HEK293T (cell line): ENCODE data around the gene CFTR.

Experiments used
- ARNT ChIP-seq: fragments of 450-650 bp; IDR thresholded peaks from 2 replicates; pipeline ENCODE4 v1.6.1; 2017; ENCODE audit warnings: mild to moderate bottlenecking
- BHLHE40 ChIP-seq: fragments of 450-650 bp; IDR thresholded peaks from 2 replicates; pipeline ENCODE4 v1.6.1; 2016; ENCODE audit warnings: mild to moderate bottlenecking, moderate library complexity, borderline replicate concordance
- CTBP1 ChIP-seq: fragments of 450-650 bp; IDR thresholded peaks from 2 replicates; pipeline ENCODE4 v1.6.1; 2016; ENCODE audit warnings: borderline replicate concordance
- FOXA1 ChIP-seq: fragments of 450-650 bp; IDR thresholded peaks from 2 replicates; pipeline ENCODE4 v1.6.1; 2016; ENCODE audit warnings: mild to moderate bottlenecking
- FOXK2 ChIP-seq: fragments of 450-650 bp; IDR thresholded peaks from 2 replicates; pipeline ENCODE4 v1.6.1; 2016; ENCODE audit warnings: mild to moderate bottlenecking
- FOXM1 ChIP-seq: fragments of 450-650 bp; IDR thresholded peaks from 2 replicates; pipeline ENCODE4 v1.6.1; 2017; ENCODE audit warnings: mild to moderate bottlenecking, borderline replicate concordance
- HDGF ChIP-seq: fragments of 450-650 bp; IDR thresholded peaks from 2 replicates; pipeline ENCODE4 v1.6.1; 2017; ENCODE audit warnings: antibody characterized with exemption, borderline replicate concordance
- L3MBTL2 ChIP-seq: fragments of 450-650 bp; conservative IDR thresholded peaks from 2 replicates; pipeline ENCODE4 v1.6.1; 2016; ENCODE audit warnings: mild to moderate bottlenecking
- LEF1 ChIP-seq: fragments of 450-650 bp; IDR thresholded peaks from 2 replicates; pipeline ENCODE4 v1.6.1; 2017; ENCODE audit warnings: mild to moderate bottlenecking, borderline replicate concordance
- NFRKB ChIP-seq: fragments of 450-650 bp; IDR thresholded peaks from 2 replicates; pipeline ENCODE4 v1.6.1; 2016; ENCODE audit warnings: mild to moderate bottlenecking, moderate library complexity
- PKNOX1 ChIP-seq: fragments of 450-650 bp; IDR thresholded peaks from 2 replicates; pipeline ENCODE4 v1.6.1; 2016
- SP1 ChIP-seq: fragments of 450-650 bp; IDR thresholded peaks from 2 replicates; pipeline ENCODE4 v1.6.1; 2017
- SUZ12 ChIP-seq: fragments of 450-650 bp; IDR thresholded peaks from 2 replicates; pipeline ENCODE4 v1.6.1; 2016; ENCODE audit warnings: mild to moderate bottlenecking
- TARDBP ChIP-seq: fragments of 450-650 bp; IDR thresholded peaks from 2 replicates; pipeline ENCODE4 v1.6.1; 2016

- TF ChIP-seq SUZ12 (no peak), NFRKB (no peak), SP1 (no peak), L3MBTL2 (no peak), LEF1 (no peak), TARDBP (no peak), FOXK2 (no peak), PKNOX1 (no peak), HDGF (no peak), FOXM1 (no peak), FOXA1 (no peak), BHLHE40 (no peak), ARNT (no peak), CTBP1 (no peak)
Measured at GRCh38 chr7:117538053-117538452, 58.2 kb downstream of the CFTR start.
